Panc1 (cell line): Measurements from ENCODE around the gene ERICH6B. TPM values are rescaled to one million over a fixed set of nuclear protein-coding genes. Genes with fewer than 3 reads are reported as not detected.

ENCODE experiments used
- ATAC-seq: fragments of 200-7000 bp; cut with Tn5 transposase; 2 replicates; pipeline ENCODE4 v1.9.1; 2020; ENCODE audit warnings: mild to moderate bottlenecking, moderate library complexity
- BruUV-seq: library from RNA; stranded (reverse); fragments of 400-500 nt; replicated peaks from 2 replicates; lab custom pipeline; 2021; lab: Mats Ljungman, UMichigan
- CTCF ChIA-PET: fragments of 300-600 bp; sonication (Branson Sonifier 250); formaldehyde crosslinking; loops from one replicate; lab custom pipeline; 2022; ENCODE audit warnings: antibody characterized with exemption; lab: Charles Lee
- POLR2A ChIA-PET: fragments of 300-600 bp; sonication (Branson Sonifier 250); formaldehyde crosslinking; loops from one replicate; lab custom pipeline; 2022; ENCODE audit warnings: antibody characterized with exemption; lab: Charles Lee
- DNase-seq: peaks from one replicate; pipeline ENCODE4 v3.0.0-alpha.2; 2010; ENCODE audit warnings: low read depth, low spot score
- H3K27ac ChIP-seq: 2 replicates; pipeline ENCODE4 v1.5.1; 2011; ENCODE audit warnings: mild to moderate bottlenecking, low read length, inconsistent platforms
- H3K27me3 ChIP-seq: fragments of 200-500 bp; sonication (Bioruptor generic); 2 replicates; pipeline ENCODE4 v1.6.0; 2014; ENCODE audit warnings: low read length, inconsistent platforms; ENCODE audit not compliant: control insufficient read depth, insufficient read depth
- H3K36me3 ChIP-seq: fragments of 200-500 bp; sonication (Bioruptor generic); 2 replicates; pipeline ENCODE4 v1.5.1; 2014; ENCODE audit warnings: inconsistent platforms, mild to moderate bottlenecking, low read length, moderate library complexity; ENCODE audit not compliant: control insufficient read depth, insufficient read depth
- H3K4me1 ChIP-seq: 2 replicates; pipeline ENCODE4 v1.5.1; 2011; ENCODE audit warnings: inconsistent platforms, mild to moderate bottlenecking, low read length, moderate library complexity; ENCODE audit not compliant: control insufficient read depth, insufficient read depth
- H3K4me3 ChIP-seq, 2 experiments: 2 replicates each; pipeline ENCODE4 v1.5.1; 2011 to 2012; ENCODE audit warnings: low read depth in 2 of 2, low read length in 2 of 2, mild to moderate bottlenecking in 2 of 2, inconsistent platforms in 1 of 2, moderate library complexity in 1 of 2
- H3K9me3 ChIP-seq: fragments of 200-500 bp; sonication (Bioruptor generic); 2 replicates; pipeline ENCODE4 v1.5.1; 2014; ENCODE audit warnings: low read depth, mild to moderate bottlenecking, inconsistent platforms, low read length, moderate library complexity; ENCODE audit not compliant: control insufficient read depth, insufficient read depth
- CTCF ChIP-seq: fragments of 450-650 bp; IDR thresholded peaks from 2 replicates; pipeline ENCODE4 v1.5.1; 2017; ENCODE audit warnings: mild to moderate bottlenecking
- POLR2AphosphoS5 ChIP-seq: IDR thresholded peaks from 2 replicates; pipeline ENCODE4 v1.6.1; 2012; ENCODE audit warnings: mild to moderate bottlenecking, low read depth, low read length, moderate library complexity
- REST ChIP-seq, 2 experiments: IDR thresholded peaks; 2 replicates each; pipeline ENCODE4 v1.6.1; 2011 to 2012; ENCODE audit warnings: low read depth in 2 of 2, control low read depth in 1 of 2, low read length in 1 of 2, mild to moderate bottlenecking in 1 of 2, moderate library complexity in 1 of 2; ENCODE audit not compliant: insufficient read depth in 1 of 2
- SIN3A ChIP-seq: IDR thresholded peaks from 2 replicates; pipeline ENCODE4 v1.6.1; 2012; ENCODE audit warnings: low read depth, mild to moderate bottlenecking, low read length, moderate library complexity, borderline replicate concordance; ENCODE audit not compliant: insufficient read depth
- TCF7L2 ChIP-seq: IDR thresholded peaks from 2 replicates; pipeline ENCODE4 v1.6.1; 2011; ENCODE audit warnings: mild to moderate bottlenecking, low read depth, low read length, inconsistent platforms
- in situ Hi-C: cut with HindIII; loops from 2 replicates; pipeline ENCODE4 v1.10.0; 2016; ENCODE audit warnings: low sequenced_read_pairs, low pct_unique_long_range_greater_than_20kb
- intact Hi-C: fragments of 100-400 bp; cut with micrococcal nuclease; formaldehyde crosslinking; loops from one replicate; pipeline ENCODE4 v1.10.0; 2022; ENCODE audit not compliant: unreplicated experiment
- total RNA-seq: library from RNA; stranded (reverse); gene quantifications from one replicate; pipeline ENCODE4 v1.2.1, GENCODE V29; 2021; ENCODE audit not compliant: unreplicated experiment

The ERICH6B gene
- total RNA-seq, 1 experiment from 2014 or later = not detected

DNA sequence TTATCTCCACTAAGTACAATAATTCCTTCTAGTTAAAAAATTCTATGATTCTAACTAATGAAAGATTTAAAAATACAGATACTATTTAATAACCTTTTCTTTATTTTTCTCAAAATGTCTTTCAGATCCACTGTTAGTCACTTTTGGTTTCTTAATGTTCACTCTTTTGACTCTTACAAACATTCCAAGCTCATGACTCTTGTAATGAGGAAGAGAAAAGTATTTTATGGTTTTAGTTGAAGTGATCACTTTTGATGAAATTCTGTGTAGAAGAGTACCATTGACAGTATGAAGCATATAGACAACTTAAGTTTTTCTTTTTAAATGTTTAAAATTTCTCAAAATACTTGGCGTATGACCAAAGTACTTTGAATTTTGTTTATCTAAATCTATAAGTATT lies 123.0 kb downstream of the ERICH6B start:
- no TSS peak for BruUV-seq
- POLR2A ChIA-PET = no interaction called here
- intact Hi-C loops (no loop called here), in situ Hi-C loops (no loop called here)
- no peaks in the 10 kb centered on the region for H3K4me1 ChIP-seq
- H3K9me3 ChIP-seq = no peaks in the 10 kb centered on the region
- CTCF ChIA-PET = no interaction called here
- H3K27ac ChIP-seq = no peak overlapping the region
- H3K36me3 ChIP-seq = peaks cover 12% of the 10 kb centered on the region; the same call in 1 of the 2 replicates
- H3K27me3 ChIP-seq = no peaks in the 10 kb centered on the region
- TF ChIP-seq TCF7L2 (no peak), CTCF (no peak), POLR2AphosphoS5 (no peak), SIN3A (no peak), REST (IDR thresholded peaks at IDR 0.05; ENCODE audit: insufficient read depth in 1 of 2, low read depth in 2 of 2, low read length in 1 of 2) (no peak)
- ATAC-seq (no peak), DNase-seq (no peak)
- H3K4me3 ChIP-seq = no peak overlapping the region

Other genes starting within 250 kb of the ERICH6B start
- 26.8 TPM for gene SLC25A30, start 197.4 kb downstream of the ERICH6B start, total RNA-seq
- gene COG3, start 150.8 kb downstream of the ERICH6B start, total RNA-seq = 13.6 TPM
- not detected for gene CBY2, start 86.6 kb upstream of the ERICH6B start, total RNA-seq
- gene SIAH3, start 236.0 kb upstream of the ERICH6B start, total RNA-seq = not detected